Thoracic aorta (tissue), 2 donors: ENCODE results near the gene SORBS1. TPM values are rescaled to one million over a fixed set of nuclear protein-coding genes. Genes with fewer than 3 reads are reported as not detected.

Experiments used
- ATAC-seq: fragments of 150-250 bp; one replicate; pipeline ENCODE4 v1.8.0; 2017; ENCODE audit warnings: low read depth; ENCODE audit not compliant: insufficient number of reproducible peaks, low FRiP score
- DNase-seq: peaks from one replicate; pipeline ENCODE4 v3.0.0-alpha.2; 2020; ENCODE audit warnings: low spot score
- H3K27ac ChIP-seq, 2 donors: fragments of 200-600 bp; sonication (generic); 1 replicate in 1 of 2; 2 replicates in 1 of 2; pipeline ENCODE4 v1.5.1; 2016; ENCODE audit warnings: mild to moderate bottlenecking in 2 of 2, moderate library complexity in 2 of 2
- H3K27me3 ChIP-seq: fragments of 200-600 bp; sonication (generic); replicated peaks from 2 replicates; pipeline ENCODE4 v1.6.0; 2016; ENCODE audit warnings: mild to moderate bottlenecking; ENCODE audit not compliant: insufficient read depth
- H3K36me3 ChIP-seq: fragments of 200-600 bp; sonication (generic); one replicate; pipeline ENCODE4 v1.5.1; 2016
- H3K4me1 ChIP-seq, 2 donors: fragments of 200-600 bp; sonication (generic); 1 replicate in 1 of 2; 2 replicates in 1 of 2; pipeline versions ENCODE4 v1.5.1 to v1.6.0; 2016; ENCODE audit warnings: low read depth in 2 of 2, mild to moderate bottlenecking in 1 of 2; ENCODE audit not compliant: control insufficient read depth in 1 of 2
- H3K4me3 ChIP-seq: fragments of 200-600 bp; sonication (generic); 2 replicates; pipeline ENCODE4 v1.5.1; 2016; ENCODE audit warnings: mild to moderate bottlenecking
- H3K9me3 ChIP-seq: fragments of 200-600 bp; sonication (generic); 2 replicates; pipeline ENCODE4 v1.5.1; 2016
- CTCF ChIP-seq: fragments of 200-600 bp; sonication (generic); IDR thresholded peaks from one replicate; pipeline ENCODE4 v1.5.1; 2019; ENCODE audit warnings: antibody characterized with exemption
- total RNA-seq, 2 donors: library from RNA; depleted of rRNA; stranded (reverse); fragments of >200 nt; gene quantifications; one replicate each; pipeline versions ENCODE4 v1.1.0 to v1.2.3, GENCODE V29; 2016

Gene SORBS1
- total RNA-seq, 2 donors from 2014 or later = 1,110 to 1,659 TPM

- ATAC-seq = no peak
- Histone ChIP-seq H3K27ac (no peak overlapping the region), H3K36me3 (no peaks in the 10 kb centered on the region), H3K27me3 (no peaks in the 10 kb centered on the region), H3K4me1 (peaks cover 7 to 20% of the 10 kb centered on the region in 2 donors), H3K4me3 (no peak overlapping the region), H3K9me3 (no peaks in the 10 kb centered on the region)
- DNase-seq = no peak
- no peak for TF ChIP-seq CTCF
Measured at GRCh38 chr10:95566136-95566535, 5.0 kb upstream of the SORBS1 start.

- no peak for ATAC-seq
- TF ChIP-seq CTCF = no peak
- Histone ChIP-seq H3K4me1 (peaks cover 7 to 20% of the 10 kb centered on the region in 2 donors), H3K27ac (no peak overlapping the region), H3K4me3 (no peak overlapping the region), H3K36me3 (no peaks in the 10 kb centered on the region), H3K9me3 (no peaks in the 10 kb centered on the region), H3K27me3 (no peaks in the 10 kb centered on the region)
- DNase-seq = no peak
Measured at GRCh38 chr10:95565336-95565735, 4.2 kb upstream of the SORBS1 start.

- peaks cover 7 to 20% of the 10 kb centered on the region in 2 donors for H3K4me1 ChIP-seq
- no peaks in the 10 kb centered on the region for H3K36me3 ChIP-seq
- no peak for TF ChIP-seq CTCF
- H3K27me3 ChIP-seq = no peaks in the 10 kb centered on the region
- no peak overlapping the region for H3K27ac ChIP-seq
- ATAC-seq (no peak), DNase-seq (no peak)
- no peak overlapping the region for H3K4me3 ChIP-seq
- H3K9me3 ChIP-seq = no peaks in the 10 kb centered on the region
Measured at GRCh38 chr10:95564291-95564690, 3.1 kb upstream of the SORBS1 start.

GRCh38 chr10:95562341-95562965 is 1.3 kb upstream of the SORBS1 start:
- no peak for TF ChIP-seq CTCF
- no peak for ATAC-seq
- H3K27ac ChIP-seq = no peak overlapping the region

GRCh38 chr10:95561864-95562177 is 650 bp upstream of the SORBS1 start:
- H3K9me3 ChIP-seq = no peaks in the 10 kb centered on the region
- DNase-seq (no peak), ATAC-seq (no peak)
- H3K36me3 ChIP-seq = no peaks in the 10 kb centered on the region
- peaks cover 0 to 8% of the 10 kb centered on the region in 2 donors for H3K4me1 ChIP-seq
- no peak overlapping the region for H3K27ac ChIP-seq
- H3K4me3 ChIP-seq = peak overlapping the region; percentile 77
- H3K27me3 ChIP-seq = no peaks in the 10 kb centered on the region
- TF ChIP-seq CTCF = no peak

More at GRCh38 chr10:95562341-95562965, 1.3 kb upstream of the SORBS1 start:
- no peaks in the 10 kb centered on the region for H3K9me3 ChIP-seq
- DNase-seq = no peak
- no peaks in the 10 kb centered on the region for H3K36me3 ChIP-seq
- H3K4me3 ChIP-seq = no peak overlapping the region
- H3K27me3 ChIP-seq = no peaks in the 10 kb centered on the region
- peaks cover 0 to 8% of the 10 kb centered on the region in 2 donors for H3K4me1 ChIP-seq
